GM18520 (cell line): Measurements from ENCODE around the gene RPTOR.
"Not testable (repeated sequence)": the region's sequence is repeated elsewhere in the genome, so short reads cannot be mapped to it uniquely, and the experiment has no call there.

Experiments
- ATAC-seq: cut with Tn5 transposase; IDR thresholded peaks from one replicate; pipeline ENCODE4 v1.9.1; 2021; ENCODE audit not compliant: unreplicated experiment

The RPTOR gene

GRCh38 chr17:80612997-80613731, 68.5 kb downstream of the RPTOR start:
- ATAC-seq = no peak

GRCh38 chr17:80613732-80614071, 69.1 kb downstream of the RPTOR start:
- no peak for ATAC-seq

GRCh38 chr17:80614332-80615047, 69.9 kb downstream of the RPTOR start:
- no peak for ATAC-seq

GRCh38 chr17:80615376-80615775, 70.7 kb downstream of the RPTOR start:
- ATAC-seq = no peak

- ATAC-seq = no peak
These were observed 72.1 kb downstream of the RPTOR start for GRCh38 chr17:80616705-80617104.

GRCh38 chr17:80618304-80618703, 73.7 kb downstream of the RPTOR start:
- ATAC-seq = no peak

GRCh38 chr17:80619535-80620235, 75.0 kb downstream of the RPTOR start:
- ATAC-seq = no peak

- ATAC-seq = no peak
These were observed 76.8 kb downstream of the RPTOR start for GRCh38 chr17:80621335-80621996.

GRCh38 chr17:80621997-80622357, 77.3 kb downstream of the RPTOR start:
- no peak for ATAC-seq

GRCh38 chr17:80624864-80625263, 80.2 kb downstream of the RPTOR start:
- no peak for ATAC-seq

- no peak for ATAC-seq
These were observed 81.0 kb downstream of the RPTOR start for GRCh38 chr17:80625627-80626026.

GRCh38 chr17:80628881-80629280, 84.2 kb downstream of the RPTOR start:
- not testable (repeated sequence) for ATAC-seq

- ATAC-seq = no peak
These were observed 84.8 kb downstream of the RPTOR start for GRCh38 chr17:80629298-80630028.

- ATAC-seq = no peak
These were observed 86.0 kb downstream of the RPTOR start for GRCh38 chr17:80630560-80631120.

GRCh38 chr17:80631142-80632045, 86.8 kb downstream of the RPTOR start:
- ATAC-seq = no peak

GRCh38 chr17:80632046-80632581, 87.5 kb downstream of the RPTOR start:
- no peak for ATAC-seq

- no peak for ATAC-seq
These were observed 88.6 kb downstream of the RPTOR start for GRCh38 chr17:80633207-80633606.

GRCh38 chr17:80633994-80634566, 89.4 kb downstream of the RPTOR start:
- no peak for ATAC-seq
